ENCODE data around the gene DCDC2C.

- no peak for TF ChIP-seq POLR2AphosphoS5 (IDR thresholded peaks at IDR 0.05; ENCODE audit: low read depth)
- no peak for TF ChIP-seq CTCF (conservative IDR thresholded peaks at IDR 0.05; ENCODE audit: low read depth in 2 of 2)
Observed at GRCh38 chr2:3823748-3824147, 120.4 kb downstream of the DCDC2C start.

All from GM23338 (cell line).